GM19452 (cell line): ENCODE results near the gene CARMIL1.
"Not testable (repeated sequence)": the region's sequence is repeated elsewhere in the genome, so short reads cannot be mapped to it uniquely, and the experiment has no call there.

Experiments
- ATAC-seq: cut with Tn5 transposase; IDR thresholded peaks from one replicate; pipeline ENCODE4 v1.9.1; 2021; ENCODE audit not compliant: unreplicated experiment

CARMIL1 gene

GRCh38 chr6:25548451-25548850 is 269.3 kb downstream of the CARMIL1 start:
- ATAC-seq: no peak

DNA sequence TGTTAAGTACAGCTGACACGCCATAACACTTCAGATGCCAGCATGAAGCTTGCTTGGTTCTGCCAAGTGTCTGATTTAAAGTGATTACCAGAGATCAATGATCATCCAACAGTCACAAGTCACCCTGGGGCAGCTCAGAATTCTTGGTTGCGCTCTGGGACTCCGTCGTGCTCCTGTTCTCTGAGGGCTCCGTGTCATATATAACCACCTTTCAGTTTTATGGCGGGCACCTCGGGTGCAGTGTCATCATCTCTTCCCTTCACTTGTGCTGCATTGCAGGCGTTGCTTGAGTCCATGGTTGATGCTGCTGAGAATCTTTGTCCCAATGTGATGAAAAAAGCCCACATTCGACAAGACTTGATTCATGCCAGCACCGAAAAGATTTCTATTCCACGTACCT is 271.5 kb downstream of the CARMIL1 start:
- ATAC-seq: no peak

GRCh38 chr6:25553502-25553901 is 274.3 kb downstream of the CARMIL1 start:
- ATAC-seq: no peak

DNA sequence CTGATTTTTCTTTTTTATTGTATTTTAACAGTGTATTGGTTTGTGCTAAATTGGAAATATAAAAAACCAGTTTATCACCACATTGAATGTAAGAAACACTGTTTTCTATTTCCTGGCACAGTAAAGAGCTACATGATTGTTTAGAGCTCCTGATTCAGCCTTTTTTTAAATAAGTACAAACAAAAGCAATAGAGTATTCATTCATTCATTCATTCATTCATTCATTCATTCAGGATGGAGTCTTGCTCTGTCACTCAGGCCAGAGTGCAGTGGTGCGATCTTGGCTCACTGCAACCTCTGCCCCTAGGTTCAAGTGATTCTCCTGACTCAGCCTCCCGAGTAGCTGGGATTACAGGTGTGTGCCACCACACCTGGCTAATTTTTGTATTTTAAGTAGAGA is 276.0 kb downstream of the CARMIL1 start:
- no peak for ATAC-seq

- no peak for ATAC-seq
Measured at GRCh38 chr6:25556516-25556915, 277.3 kb downstream of the CARMIL1 start.

DNA sequence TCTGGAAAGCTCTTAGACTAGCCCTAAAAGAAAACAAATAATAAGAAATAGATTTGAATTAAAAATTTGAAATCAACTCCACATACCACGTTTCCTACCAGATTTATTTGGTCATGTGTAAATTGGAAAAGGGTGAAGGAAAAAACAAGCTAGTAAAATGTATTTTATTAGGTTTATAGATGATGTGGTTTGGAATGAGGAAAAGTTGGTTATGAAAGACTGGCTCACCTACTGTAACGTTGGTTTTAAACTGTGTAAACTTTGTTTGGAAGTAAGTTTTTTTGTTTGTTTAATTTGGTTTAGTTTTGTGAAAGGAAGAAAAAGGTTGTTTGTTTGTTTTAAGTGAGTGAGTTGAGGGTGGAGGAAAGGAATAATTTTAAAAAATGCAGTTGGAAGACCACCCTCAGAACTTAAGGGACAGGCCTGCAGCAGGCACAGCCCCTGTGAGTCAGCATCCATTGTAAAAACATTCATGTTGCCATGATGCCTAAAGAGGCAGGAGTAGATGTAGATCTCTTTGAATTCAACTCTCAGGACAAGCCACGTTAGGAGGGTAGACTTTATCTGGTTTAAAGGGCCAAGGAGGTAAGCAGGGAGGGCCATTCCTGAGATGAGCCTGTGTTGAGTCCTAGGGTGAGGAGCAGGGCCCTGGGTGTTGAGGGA is 279.1 kb downstream of the CARMIL1 start:
- no peak for ATAC-seq

GRCh38 chr6:25560865-25561264 is 281.7 kb downstream of the CARMIL1 start:
- ATAC-seq: no peak

- ATAC-seq: no peak
Measured at GRCh38 chr6:25564943-25565342, 285.8 kb downstream of the CARMIL1 start.

- ATAC-seq: no peak
Measured at GRCh38 chr6:25570578-25570977, 291.4 kb downstream of the CARMIL1 start.

- ATAC-seq: no peak
Measured at GRCh38 chr6:25576919-25577318, 297.7 kb downstream of the CARMIL1 start.

DNA sequence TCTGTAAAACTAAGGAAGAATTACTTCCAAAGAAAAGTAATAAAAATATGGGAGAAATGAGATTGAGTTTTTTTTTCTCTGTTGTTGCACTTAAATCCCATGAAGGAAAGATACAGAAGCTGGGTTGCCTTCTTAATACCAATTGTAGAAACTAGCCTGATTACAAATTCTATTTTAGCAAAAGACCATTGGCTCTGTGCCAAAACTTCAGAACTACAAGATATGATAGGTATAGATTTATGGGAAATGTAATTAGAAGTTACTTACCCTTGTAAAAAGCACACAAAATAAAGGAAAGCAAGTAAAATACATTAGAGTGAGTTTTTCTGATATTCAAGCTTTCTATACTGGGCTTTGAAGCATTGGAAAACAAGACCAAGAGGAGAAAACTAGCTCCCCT is 299.4 kb downstream of the CARMIL1 start:
- no peak for ATAC-seq

DNA sequence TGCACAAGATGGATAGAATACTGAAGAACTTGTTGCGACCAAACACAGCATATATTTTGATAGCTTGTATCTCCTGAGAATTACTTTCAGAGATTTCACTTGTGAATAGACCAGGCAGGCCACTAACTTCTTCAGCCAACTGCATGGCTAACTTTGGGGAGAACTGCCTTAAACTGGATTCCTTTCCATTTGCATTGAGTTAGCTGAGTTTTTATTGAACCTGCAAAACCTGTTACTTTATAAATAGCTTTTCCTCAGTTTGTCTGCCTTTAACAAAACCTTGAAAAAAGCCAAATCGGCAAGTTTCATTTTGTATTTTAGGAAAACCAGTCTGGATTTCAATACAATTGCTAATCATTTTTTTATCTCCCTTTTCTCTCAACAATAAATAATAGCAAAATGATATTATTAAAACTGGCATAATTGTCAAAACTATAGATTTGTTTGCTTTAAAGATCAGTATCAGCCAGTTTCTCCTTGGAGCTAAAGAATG is 300.3 kb downstream of the CARMIL1 start:
- no peak for ATAC-seq

- ATAC-seq: no peak
Measured at GRCh38 chr6:25579902-25580495, 300.8 kb downstream of the CARMIL1 start.

DNA sequence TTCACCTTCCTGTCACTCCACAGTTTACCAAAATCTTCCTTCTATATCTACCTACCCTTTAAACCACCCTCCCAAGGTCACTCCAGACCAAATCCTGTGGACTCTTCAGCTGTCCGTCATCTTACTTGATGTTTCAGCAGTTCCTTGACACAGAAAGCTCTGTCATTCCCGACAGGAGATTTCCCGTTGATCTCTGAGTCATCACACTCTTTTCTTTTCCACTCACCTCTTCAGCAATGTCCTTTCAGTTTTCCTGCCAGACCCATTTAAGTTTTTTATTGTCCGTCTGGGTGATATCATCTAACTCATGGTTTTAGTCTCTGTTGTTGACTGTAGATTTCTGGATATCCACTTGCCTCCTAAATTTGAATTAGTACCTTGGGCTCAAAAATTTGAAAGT is 302.9 kb downstream of the CARMIL1 start:
- no peak for ATAC-seq

DNA sequence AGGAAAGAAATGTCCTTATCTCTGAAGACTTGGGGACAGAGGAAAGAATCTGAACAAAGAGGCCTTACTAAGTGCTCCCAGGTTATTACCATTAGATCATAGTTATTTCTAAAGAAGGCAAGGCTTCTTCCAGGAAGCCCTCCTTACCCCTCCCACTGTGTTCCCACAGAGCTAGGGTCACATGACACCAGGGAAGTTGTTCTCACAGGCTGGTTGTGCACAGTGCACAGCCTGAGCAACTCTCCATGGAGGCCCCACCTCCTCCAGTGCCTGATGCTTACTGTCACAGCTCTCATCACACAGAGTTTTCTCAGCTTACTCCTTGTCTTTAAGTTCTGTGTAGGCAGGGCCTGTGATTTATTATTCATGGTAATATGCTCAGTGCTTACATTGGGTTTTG is 303.9 kb downstream of the CARMIL1 start:
- no peak for ATAC-seq

- no peak for ATAC-seq
Measured at GRCh38 chr6:25583906-25584305, 304.7 kb downstream of the CARMIL1 start.

- ATAC-seq: no peak
Measured at GRCh38 chr6:25585225-25585624, 306.1 kb downstream of the CARMIL1 start.

DNA sequence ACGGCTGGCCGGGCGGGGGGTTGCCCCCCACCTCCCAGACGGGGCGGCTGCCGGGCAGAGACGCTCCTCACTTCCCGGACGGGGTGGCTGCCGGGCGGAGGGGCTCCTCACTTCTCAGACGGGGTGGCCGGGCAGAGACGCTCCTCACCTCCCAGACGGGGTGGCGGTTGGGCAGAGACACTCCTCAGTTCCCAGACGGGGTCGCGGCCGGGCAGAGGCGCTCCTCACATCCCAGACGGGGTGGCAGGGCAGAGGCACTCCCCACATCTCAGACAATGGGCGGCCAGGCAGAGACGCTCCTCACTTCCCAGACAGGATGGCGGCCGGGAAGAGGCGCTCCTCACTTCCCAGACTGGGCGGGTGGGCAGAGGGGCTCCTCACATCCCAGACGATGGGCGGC is 306.9 kb downstream of the CARMIL1 start:
- not testable (repeated sequence) for ATAC-seq

DNA sequence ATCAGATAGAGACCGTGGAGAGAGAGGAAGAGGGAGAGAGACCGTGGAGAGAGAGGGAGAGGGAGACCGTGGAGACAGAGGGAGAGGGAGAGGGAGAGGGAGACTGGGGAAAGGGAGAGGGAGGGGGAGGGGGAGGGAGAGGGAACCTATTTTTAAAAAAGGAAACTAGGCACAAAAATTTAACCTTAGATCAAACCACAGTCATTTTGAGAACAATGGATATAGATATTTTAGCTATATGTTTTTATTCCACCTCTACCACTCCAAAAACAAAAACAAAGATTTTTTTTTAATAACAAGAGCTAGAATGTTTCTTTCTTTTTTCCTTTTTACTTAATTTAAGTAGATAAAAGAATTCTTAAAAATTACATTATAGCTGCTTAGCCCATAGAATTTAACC is 307.8 kb downstream of the CARMIL1 start:
- no peak for ATAC-seq

DNA sequence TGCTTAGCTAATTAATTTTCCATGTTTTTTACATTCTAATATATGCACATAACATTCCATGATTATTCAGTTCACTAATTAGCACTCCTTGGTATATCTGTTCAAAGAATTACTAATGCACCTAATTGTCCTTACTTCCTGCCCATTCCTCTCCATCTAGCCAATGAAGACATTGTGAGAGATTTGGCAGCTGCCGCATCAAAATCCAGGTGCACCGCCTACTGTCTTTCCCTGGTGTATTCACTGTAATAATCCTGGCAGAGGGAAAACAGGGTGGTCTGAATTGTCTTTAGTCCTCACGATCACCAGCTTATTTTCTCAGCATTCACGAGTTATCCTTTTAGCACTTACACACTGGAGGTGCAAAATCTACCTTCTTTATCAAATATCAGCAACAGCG is 311.8 kb downstream of the CARMIL1 start:
- ATAC-seq: no peak

GRCh38 chr6:25596928-25597818 is 318.0 kb downstream of the CARMIL1 start:
- no peak for ATAC-seq
